Measurements from ENCODE around the gene DAPK1.

The DAPK1 gene

GRCh38 chr9:87675906-87676515 lies 178.3 kb downstream of the DAPK1 start:
- Histone ChIP-seq H3K9ac (ENCODE audit: low read depth in 1 of 2, low read length in 2 of 2) (no peak overlapping the region), H3K27ac (ENCODE audit: low read depth, low read length) (no peak overlapping the region), H3K4me1 (ENCODE audit: control insufficient read depth in 1 of 2, insufficient read depth in 2 of 2, low read length in 2 of 2) (no peaks in the 10 kb centered on the region), H3K4me3 (ENCODE audit: low read depth in 1 of 2, low read length in 2 of 2) (no peak overlapping the region), H3K27me3 (ENCODE audit: control insufficient read depth in 1 of 2, insufficient read depth in 2 of 2, low read length in 2 of 2) (no peaks in the 10 kb centered on the region), H3K36me3 (ENCODE audit: control insufficient read depth in 1 of 2, insufficient read depth in 2 of 2, low read length in 2 of 2) (peaks cover 0 to 15% of the 10 kb centered on the region in 2 donors), H3K9me3 (ENCODE audit: control insufficient read depth in 1 of 2, low read length in 2 of 2) (no peaks in the 10 kb centered on the region)

GRCh38 chr9:87676976-87677775 lies 179.5 kb downstream of the DAPK1 start:
- H3K36me3 ChIP-seq (ENCODE audit: control insufficient read depth in 1 of 2, insufficient read depth in 2 of 2, low read length in 2 of 2): peaks cover 6 to 18% of the 10 kb centered on the region in 2 donors
- H3K4me3 ChIP-seq (ENCODE audit: low read depth in 1 of 2, low read length in 2 of 2): no peak overlapping the region
- H3K27me3 ChIP-seq (ENCODE audit: control insufficient read depth in 1 of 2, insufficient read depth in 2 of 2, low read length in 2 of 2): no peaks in the 10 kb centered on the region
- no peaks in the 10 kb centered on the region for H3K4me1 ChIP-seq (ENCODE audit: control insufficient read depth in 1 of 2, insufficient read depth in 2 of 2, low read length in 2 of 2)
- H3K27ac ChIP-seq (ENCODE audit: low read depth, low read length): no peak overlapping the region
- H3K9me3 ChIP-seq (ENCODE audit: control insufficient read depth in 1 of 2, low read length in 2 of 2): no peaks in the 10 kb centered on the region
- H3K9ac ChIP-seq (ENCODE audit: low read depth in 1 of 2, low read length in 2 of 2): no peak overlapping the region

GRCh38 chr9:87677776-87678587 lies 180.3 kb downstream of the DAPK1 start:
- Histone ChIP-seq H3K27me3 (ENCODE audit: control insufficient read depth in 1 of 2, insufficient read depth in 2 of 2, low read length in 2 of 2) (no peaks in the 10 kb centered on the region), H3K4me3 (ENCODE audit: low read depth in 1 of 2, low read length in 2 of 2) (no peak overlapping the region), H3K27ac (ENCODE audit: low read depth, low read length) (no peak overlapping the region), H3K9me3 (ENCODE audit: control insufficient read depth in 1 of 2, low read length in 2 of 2) (no peaks in the 10 kb centered on the region), H3K4me1 (ENCODE audit: control insufficient read depth in 1 of 2, insufficient read depth in 2 of 2, low read length in 2 of 2) (no peaks in the 10 kb centered on the region), H3K9ac (ENCODE audit: low read depth in 1 of 2, low read length in 2 of 2) (no peak overlapping the region), H3K36me3 (ENCODE audit: control insufficient read depth in 1 of 2, insufficient read depth in 2 of 2, low read length in 2 of 2) (peaks cover 6 to 20% of the 10 kb centered on the region in 2 donors)

GRCh38 chr9:87678650-87679355 lies 181.1 kb downstream of the DAPK1 start:
- Histone ChIP-seq H3K9me3 (ENCODE audit: control insufficient read depth in 1 of 2, low read length in 2 of 2) (no peaks in the 10 kb centered on the region), H3K27ac (ENCODE audit: low read depth, low read length) (no peak overlapping the region), H3K9ac (ENCODE audit: low read depth in 1 of 2, low read length in 2 of 2) (no peak overlapping the region), H3K4me1 (ENCODE audit: control insufficient read depth in 1 of 2, insufficient read depth in 2 of 2, low read length in 2 of 2) (no peaks in the 10 kb centered on the region), H3K27me3 (ENCODE audit: control insufficient read depth in 1 of 2, insufficient read depth in 2 of 2, low read length in 2 of 2) (no peaks in the 10 kb centered on the region), H3K36me3 (ENCODE audit: control insufficient read depth in 1 of 2, insufficient read depth in 2 of 2, low read length in 2 of 2) (peaks cover 6 to 18% of the 10 kb centered on the region in 2 donors), H3K4me3 (ENCODE audit: low read depth in 1 of 2, low read length in 2 of 2) (no peak overlapping the region)

- H3K36me3 ChIP-seq (ENCODE audit: control insufficient read depth in 1 of 2, insufficient read depth in 2 of 2, low read length in 2 of 2): peaks cover 6 to 21% of the 10 kb centered on the region in 2 donors
Measured at GRCh38 chr9:87681271-87682061, 183.8 kb downstream of the DAPK1 start.

GRCh38 chr9:87682085-87682484 lies 184.4 kb downstream of the DAPK1 start:
- Histone ChIP-seq H3K9ac (ENCODE audit: low read depth in 1 of 2, low read length in 2 of 2) (no peak overlapping the region), H3K4me1 (ENCODE audit: control insufficient read depth in 1 of 2, insufficient read depth in 2 of 2, low read length in 2 of 2) (peaks cover 5 to 14% of the 10 kb centered on the region in 2 donors), H3K9me3 (ENCODE audit: control insufficient read depth in 1 of 2, low read length in 2 of 2) (no peaks in the 10 kb centered on the region), H3K27me3 (ENCODE audit: control insufficient read depth in 1 of 2, insufficient read depth in 2 of 2, low read length in 2 of 2) (no peaks in the 10 kb centered on the region), H3K27ac (ENCODE audit: low read depth, low read length) (no peak overlapping the region), H3K36me3 (ENCODE audit: control insufficient read depth in 1 of 2, insufficient read depth in 2 of 2, low read length in 2 of 2) (peaks cover 6 to 25% of the 10 kb centered on the region in 2 donors), H3K4me3 (ENCODE audit: low read depth in 1 of 2, low read length in 2 of 2) (no peak overlapping the region)

More at GRCh38 chr9:87681271-87682061, 183.8 kb downstream of the DAPK1 start:
- H3K9ac ChIP-seq (ENCODE audit: low read depth in 1 of 2, low read length in 2 of 2): no peak overlapping the region
- peaks cover 5 to 14% of the 10 kb centered on the region in 2 donors for H3K4me1 ChIP-seq (ENCODE audit: control insufficient read depth in 1 of 2, insufficient read depth in 2 of 2, low read length in 2 of 2)
- no peaks in the 10 kb centered on the region for H3K9me3 ChIP-seq (ENCODE audit: control insufficient read depth in 1 of 2, low read length in 2 of 2)
- no peak overlapping the region for H3K4me3 ChIP-seq (ENCODE audit: low read depth in 1 of 2, low read length in 2 of 2)
- no peak overlapping the region for H3K27ac ChIP-seq (ENCODE audit: low read depth, low read length)
- H3K27me3 ChIP-seq (ENCODE audit: control insufficient read depth in 1 of 2, insufficient read depth in 2 of 2, low read length in 2 of 2): no peaks in the 10 kb centered on the region

GRCh38 chr9:87682618-87683017 lies 185.0 kb downstream of the DAPK1 start:
- no peaks in the 10 kb centered on the region for H3K9me3 ChIP-seq (ENCODE audit: control insufficient read depth in 1 of 2, low read length in 2 of 2)
- no peak overlapping the region for H3K9ac ChIP-seq (ENCODE audit: low read depth in 1 of 2, low read length in 2 of 2)
- peaks cover 6 to 23% of the 10 kb centered on the region in 2 donors for H3K36me3 ChIP-seq (ENCODE audit: control insufficient read depth in 1 of 2, insufficient read depth in 2 of 2, low read length in 2 of 2)
- H3K4me3 ChIP-seq (ENCODE audit: low read depth in 1 of 2, low read length in 2 of 2): no peak overlapping the region
- H3K27me3 ChIP-seq (ENCODE audit: control insufficient read depth in 1 of 2, insufficient read depth in 2 of 2, low read length in 2 of 2): no peaks in the 10 kb centered on the region
- peaks cover 5 to 14% of the 10 kb centered on the region in 2 donors for H3K4me1 ChIP-seq (ENCODE audit: control insufficient read depth in 1 of 2, insufficient read depth in 2 of 2, low read length in 2 of 2)
- no peak overlapping the region for H3K27ac ChIP-seq (ENCODE audit: low read depth, low read length)

- Histone ChIP-seq H3K27me3 (ENCODE audit: control insufficient read depth in 1 of 2, insufficient read depth in 2 of 2, low read length in 2 of 2) (no peaks in the 10 kb centered on the region), H3K27ac (ENCODE audit: low read depth, low read length) (no peak overlapping the region), H3K4me1 (ENCODE audit: control insufficient read depth in 1 of 2, insufficient read depth in 2 of 2, low read length in 2 of 2) (peaks cover 5 to 14% of the 10 kb centered on the region in 2 donors), H3K36me3 (ENCODE audit: control insufficient read depth in 1 of 2, insufficient read depth in 2 of 2, low read length in 2 of 2) (peaks cover 6 to 22% of the 10 kb centered on the region in 2 donors), H3K9me3 (ENCODE audit: control insufficient read depth in 1 of 2, low read length in 2 of 2) (no peaks in the 10 kb centered on the region), H3K4me3 (ENCODE audit: low read depth in 1 of 2, low read length in 2 of 2) (no peak overlapping the region), H3K9ac (ENCODE audit: low read depth in 1 of 2, low read length in 2 of 2) (no peak overlapping the region)
Measured at GRCh38 chr9:87683751-87684626, 186.3 kb downstream of the DAPK1 start.
